Liver (tissue), 9 donors: ENCODE data around the gene PTH2. TPM values are rescaled to one million over a fixed set of nuclear protein-coding genes. Genes with fewer than 3 reads are reported as not detected.

Experiments used
- DNase-seq: peaks from one replicate; pipeline ENCODE4 v3.0.0-alpha.2; 2017; ENCODE audit warnings: low spot score
- H3K27ac ChIP-seq, 2 donors: one replicate each; pipeline ENCODE4 v1.7.0; 2013; ENCODE audit warnings: inconsistent platforms in 2 of 2, low read length in 2 of 2, control low read depth in 1 of 2, low read depth in 1 of 2, mild to moderate bottlenecking in 1 of 2
- H3K27me3 ChIP-seq, 4 donors: one replicate each; pipeline versions ENCODE4 v1.6.1 to v1.7.0; 2013; ENCODE audit warnings: low read length in 3 of 4, inconsistent platforms in 1 of 4, mild to moderate bottlenecking in 1 of 4, moderate library complexity in 1 of 4; ENCODE audit not compliant: control insufficient read depth in 4 of 4, insufficient read depth in 4 of 4
- H3K36me3 ChIP-seq, 4 donors: one replicate each; pipeline versions ENCODE4 v1.6.1 to v1.7.0; 2013; ENCODE audit warnings: low read length in 3 of 4, mild to moderate bottlenecking in 3 of 4, low read depth in 1 of 4, moderate library complexity in 1 of 4; ENCODE audit not compliant: control insufficient read depth in 4 of 4, insufficient read depth in 3 of 4
- H3K4me1 ChIP-seq, 4 donors: one replicate each; pipeline versions ENCODE4 v1.6.1 to v1.7.0; 2013; ENCODE audit warnings: low read length in 3 of 4, mild to moderate bottlenecking in 3 of 4, moderate library complexity in 1 of 4; ENCODE audit not compliant: control insufficient read depth in 4 of 4, insufficient read depth in 4 of 4
- H3K4me3 ChIP-seq, 3 donors: one replicate each; pipeline versions ENCODE4 v1.6.1 to v1.7.0; 2013; ENCODE audit warnings: low read length in 3 of 3, control low read depth in 1 of 3, low read depth in 1 of 3, mild to moderate bottlenecking in 1 of 3
- H3K9ac ChIP-seq, 2 donors: one replicate each; pipeline ENCODE4 v1.7.0; 2013; ENCODE audit warnings: low read length in 2 of 2, mild to moderate bottlenecking in 2 of 2, moderate library complexity in 2 of 2, control low read depth in 1 of 2, low read depth in 1 of 2
- H3K9me3 ChIP-seq, 4 donors: one replicate each; pipeline versions ENCODE4 v1.6.1 to v1.7.0; 2013; ENCODE audit warnings: low read length in 3 of 4; ENCODE audit not compliant: control insufficient read depth in 4 of 4
- EGR1 ChIP-seq, 2 donors: IDR thresholded peaks; 2 replicates each; pipeline ENCODE4 v1.6.1; 2016 to 2018; ENCODE audit warnings: antibody characterized with exemption in 2 of 2, low read depth in 2 of 2
- FOXA1 ChIP-seq: IDR thresholded peaks from 2 replicates; pipeline ENCODE4 v1.6.1; 2016; ENCODE audit warnings: antibody characterized with exemption
- FOXA2 ChIP-seq: IDR thresholded peaks from 2 replicates; pipeline ENCODE4 v1.6.1; 2016; ENCODE audit warnings: antibody characterized with exemption
- GABPA ChIP-seq, 2 donors: IDR thresholded peaks in 1 of 2; conservative IDR thresholded peaks in 1 of 2; 2 replicates each; pipeline ENCODE4 v1.6.1; 2016; ENCODE audit warnings: antibody characterized with exemption in 2 of 2, mild to moderate bottlenecking in 1 of 2, moderate library complexity in 1 of 2
- HNF4A ChIP-seq, 2 donors: conservative IDR thresholded peaks; 2 replicates each; pipeline ENCODE4 v1.6.1; 2016; ENCODE audit warnings: antibody characterized with exemption in 2 of 2, mild to moderate bottlenecking in 2 of 2
- HNF4G ChIP-seq: IDR thresholded peaks from 2 replicates; pipeline ENCODE4 v1.6.1; 2016; ENCODE audit warnings: antibody characterized with exemption
- JUND ChIP-seq, 2 donors: IDR thresholded peaks; 2 replicates each; pipeline ENCODE4 v1.6.1; 2016; ENCODE audit warnings: antibody characterized with exemption in 2 of 2
- NR2F2 ChIP-seq: IDR thresholded peaks from 2 replicates; pipeline ENCODE4 v1.6.1; 2016; ENCODE audit warnings: antibody characterized with exemption
- RAD21 ChIP-seq, 2 donors: IDR thresholded peaks; 2 replicates each; pipeline ENCODE4 v1.6.1; 2016; ENCODE audit warnings: antibody characterized with exemption in 2 of 2, mild to moderate bottlenecking in 2 of 2
- RXRA ChIP-seq, 2 donors: IDR thresholded peaks; 2 replicates each; pipeline ENCODE4 v1.6.1; 2017 to 2018; ENCODE audit warnings: antibody characterized with exemption in 2 of 2, mild to moderate bottlenecking in 1 of 2
- SP1 ChIP-seq: IDR thresholded peaks from 2 replicates; pipeline ENCODE4 v1.6.1; 2018; ENCODE audit warnings: antibody characterized with exemption, mild to moderate bottlenecking
- TAF1 ChIP-seq: conservative IDR thresholded peaks from 2 replicates; pipeline ENCODE4 v1.6.1; 2016; ENCODE audit warnings: antibody characterized with exemption, mild to moderate bottlenecking
- YY1 ChIP-seq: IDR thresholded peaks from 2 replicates; pipeline ENCODE4 v1.6.1; 2016; ENCODE audit warnings: antibody characterized with exemption, mild to moderate bottlenecking
- WGBS: extraction: QIAGEN DNeasy Blood & Tissue Kit; methylation state at CpG from one replicate; pipeline ENCODE4 v1.1.7; 2013; 5-methylcytosine and 5-hydroxymethylcytosine counted together
- polyA plus RNA-seq, 2 donors: library from polyadenylated mRNA; stranded (reverse) in 1 of 2; unstranded in 1 of 2; fragments of 200-250 nt in 1 of 2; fragments of >200 nt in 1 of 2; fragmentation: Nextera tagmentation in 1 of 2; extraction: Ambion mirVana in 1 of 2; gene quantifications; one replicate each; pipeline versions ENCODE4 v1.2.1 to v1.2.3, GENCODE V29; 2013 to 2015
- total RNA-seq, 2 donors: library from RNA; depleted of rRNA; stranded (reverse); fragments of >200 nt; gene quantifications; one replicate each; pipeline ENCODE4 v1.2.3, GENCODE V29; 2014
- TF ChIP-seq, protein P1 (sequence below): fragments of 150-350 bp; IDR thresholded peaks from 2 replicates; pipeline ENCODE4 v1.5.1; 2017; ENCODE audit warnings: improper control_type of control experiment, low read depth, low read length; ENCODE audit not compliant: missing input control
- TF ChIP-seq, protein P2 (sequence below): IDR thresholded peaks from 2 replicates; pipeline ENCODE4 v1.6.1; 2016; ENCODE audit warnings: antibody characterized with exemption, mild to moderate bottlenecking
- TF ChIP-seq, protein P3 (sequence below): IDR thresholded peaks from 2 replicates; pipeline ENCODE4 v1.6.1; 2016; ENCODE audit warnings: antibody characterized with exemption
- TF ChIP-seq, protein P4 (sequence below): IDR thresholded peaks from 2 replicates; pipeline ENCODE4 v1.6.1; 2016; ENCODE audit warnings: antibody characterized with exemption
- TF ChIP-seq, protein P5 (sequence below): IDR thresholded peaks from 2 replicates; pipeline ENCODE4 v1.6.1; 2016; ENCODE audit warnings: antibody characterized with exemption
- donor health status: healthy.
- donor health status: healthy.
- donor health status: healthy.
- donor health status: healthy.
- donor health status: healthy.

The PTH2 gene
- total and polyA plus RNA-seq, 4 donors: not detected

DNA sequence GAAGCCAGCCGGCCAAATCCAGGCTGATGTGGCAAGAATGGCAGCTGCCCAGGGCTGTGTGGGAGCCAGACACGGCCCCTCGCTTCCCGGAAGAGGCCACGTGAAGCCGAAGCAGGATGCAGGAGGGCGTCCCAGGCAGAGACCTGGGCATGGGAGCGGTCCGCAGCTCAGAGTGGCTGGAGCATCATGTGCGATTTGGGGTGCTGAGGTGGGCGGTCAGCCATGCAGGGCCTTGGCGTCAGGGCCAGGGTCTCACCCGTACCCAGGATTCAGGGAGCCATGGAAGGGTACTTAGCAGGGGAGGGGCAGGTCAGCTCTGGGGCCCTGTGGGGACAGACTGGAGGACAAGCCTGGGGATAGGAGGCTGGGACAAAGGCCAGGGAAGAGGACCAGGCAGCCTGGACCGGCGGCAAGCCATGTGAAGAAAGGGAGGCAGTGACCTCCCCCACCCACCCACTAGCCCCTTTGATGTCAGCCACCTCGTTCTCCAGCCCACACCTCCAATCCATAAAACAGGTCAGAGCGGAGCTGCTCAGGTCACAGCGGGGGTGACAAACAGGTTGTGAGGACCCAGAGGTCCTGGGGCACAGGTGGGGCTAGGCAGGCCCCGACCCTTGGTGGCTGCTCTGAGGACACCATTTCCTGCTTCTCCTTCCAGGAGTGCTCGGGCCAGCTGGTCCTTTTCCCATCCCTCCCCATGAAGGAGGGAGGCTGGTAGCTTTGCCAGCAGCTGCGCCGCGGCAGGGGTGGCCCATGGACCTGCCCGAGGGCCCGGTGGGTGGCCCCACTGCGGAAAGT, 32.9 kb downstream of the PTH2 start:
- Histone ChIP-seq H3K27me3 (no peaks in the 10 kb centered on the region), H3K27ac (no peak overlapping the region)
- WGBS: 64% methylated on average over 26 of the region's 26 CpGs

More for the DNA sequence above, 32.9 kb downstream of the PTH2 start:
- Histone ChIP-seq H3K9ac (no peak overlapping the region), H3K9me3 (no peaks in the 10 kb centered on the region), H3K4me3 (no peak overlapping the region), H3K36me3 (no peaks in the 10 kb centered on the region), H3K4me1 (no peaks in the 10 kb centered on the region)
- DNase-seq: no peak
- TF ChIP-seq, protein P1, sequence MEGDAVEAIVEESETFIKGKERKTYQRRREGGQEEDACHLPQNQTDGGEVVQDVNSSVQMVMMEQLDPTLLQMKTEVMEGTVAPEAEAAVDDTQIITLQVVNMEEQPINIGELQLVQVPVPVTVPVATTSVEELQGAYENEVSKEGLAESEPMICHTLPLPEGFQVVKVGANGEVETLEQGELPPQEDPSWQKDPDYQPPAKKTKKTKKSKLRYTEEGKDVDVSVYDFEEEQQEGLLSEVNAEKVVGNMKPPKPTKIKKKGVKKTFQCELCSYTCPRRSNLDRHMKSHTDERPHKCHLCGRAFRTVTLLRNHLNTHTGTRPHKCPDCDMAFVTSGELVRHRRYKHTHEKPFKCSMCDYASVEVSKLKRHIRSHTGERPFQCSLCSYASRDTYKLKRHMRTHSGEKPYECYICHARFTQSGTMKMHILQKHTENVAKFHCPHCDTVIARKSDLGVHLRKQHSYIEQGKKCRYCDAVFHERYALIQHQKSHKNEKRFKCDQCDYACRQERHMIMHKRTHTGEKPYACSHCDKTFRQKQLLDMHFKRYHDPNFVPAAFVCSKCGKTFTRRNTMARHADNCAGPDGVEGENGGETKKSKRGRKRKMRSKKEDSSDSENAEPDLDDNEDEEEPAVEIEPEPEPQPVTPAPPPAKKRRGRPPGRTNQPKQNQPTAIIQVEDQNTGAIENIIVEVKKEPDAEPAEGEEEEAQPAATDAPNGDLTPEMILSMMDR: no peak
- no peak for TF ChIP-seq HNF4A (conservative IDR thresholded peaks at IDR 0.05)
- TF ChIP-seq NR2F2: no peak
- TF ChIP-seq HNF4G: no peak
- no peak for TF ChIP-seq FOXA1
- TF ChIP-seq TAF1: no peak
- TF ChIP-seq SP1: no peak
- no peak for TF ChIP-seq RAD21 (IDR thresholded peaks at IDR 0.05)
- TF ChIP-seq JUND (IDR thresholded peaks at IDR 0.05): no peak
- no peak for TF ChIP-seq RXRA (IDR thresholded peaks at IDR 0.05)
- TF ChIP-seq, protein P2, sequence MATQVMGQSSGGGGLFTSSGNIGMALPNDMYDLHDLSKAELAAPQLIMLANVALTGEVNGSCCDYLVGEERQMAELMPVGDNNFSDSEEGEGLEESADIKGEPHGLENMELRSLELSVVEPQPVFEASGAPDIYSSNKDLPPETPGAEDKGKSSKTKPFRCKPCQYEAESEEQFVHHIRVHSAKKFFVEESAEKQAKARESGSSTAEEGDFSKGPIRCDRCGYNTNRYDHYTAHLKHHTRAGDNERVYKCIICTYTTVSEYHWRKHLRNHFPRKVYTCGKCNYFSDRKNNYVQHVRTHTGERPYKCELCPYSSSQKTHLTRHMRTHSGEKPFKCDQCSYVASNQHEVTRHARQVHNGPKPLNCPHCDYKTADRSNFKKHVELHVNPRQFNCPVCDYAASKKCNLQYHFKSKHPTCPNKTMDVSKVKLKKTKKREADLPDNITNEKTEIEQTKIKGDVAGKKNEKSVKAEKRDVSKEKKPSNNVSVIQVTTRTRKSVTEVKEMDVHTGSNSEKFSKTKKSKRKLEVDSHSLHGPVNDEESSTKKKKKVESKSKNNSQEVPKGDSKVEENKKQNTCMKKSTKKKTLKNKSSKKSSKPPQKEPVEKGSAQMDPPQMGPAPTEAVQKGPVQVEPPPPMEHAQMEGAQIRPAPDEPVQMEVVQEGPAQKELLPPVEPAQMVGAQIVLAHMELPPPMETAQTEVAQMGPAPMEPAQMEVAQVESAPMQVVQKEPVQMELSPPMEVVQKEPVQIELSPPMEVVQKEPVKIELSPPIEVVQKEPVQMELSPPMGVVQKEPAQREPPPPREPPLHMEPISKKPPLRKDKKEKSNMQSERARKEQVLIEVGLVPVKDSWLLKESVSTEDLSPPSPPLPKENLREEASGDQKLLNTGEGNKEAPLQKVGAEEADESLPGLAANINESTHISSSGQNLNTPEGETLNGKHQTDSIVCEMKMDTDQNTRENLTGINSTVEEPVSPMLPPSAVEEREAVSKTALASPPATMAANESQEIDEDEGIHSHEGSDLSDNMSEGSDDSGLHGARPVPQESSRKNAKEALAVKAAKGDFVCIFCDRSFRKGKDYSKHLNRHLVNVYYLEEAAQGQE: no peak
- TF ChIP-seq EGR1 (IDR thresholded peaks at IDR 0.05; ENCODE audit: low read depth in 2 of 2): no peak
- TF ChIP-seq, protein P3, sequence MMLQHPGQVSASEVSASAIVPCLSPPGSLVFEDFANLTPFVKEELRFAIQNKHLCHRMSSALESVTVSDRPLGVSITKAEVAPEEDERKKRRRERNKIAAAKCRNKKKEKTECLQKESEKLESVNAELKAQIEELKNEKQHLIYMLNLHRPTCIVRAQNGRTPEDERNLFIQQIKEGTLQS: no peak
- no peak for TF ChIP-seq GABPA (IDR thresholded peaks at IDR 0.05 in 1 of 2, conservative IDR thresholded peaks at IDR 0.05 in 1 of 2)
- TF ChIP-seq FOXA2: no peak
- TF ChIP-seq, protein P4, sequence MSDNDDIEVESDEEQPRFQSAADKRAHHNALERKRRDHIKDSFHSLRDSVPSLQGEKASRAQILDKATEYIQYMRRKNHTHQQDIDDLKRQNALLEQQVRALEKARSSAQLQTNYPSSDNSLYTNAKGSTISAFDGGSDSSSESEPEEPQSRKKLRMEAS: no peak
- TF ChIP-seq, protein P5, sequence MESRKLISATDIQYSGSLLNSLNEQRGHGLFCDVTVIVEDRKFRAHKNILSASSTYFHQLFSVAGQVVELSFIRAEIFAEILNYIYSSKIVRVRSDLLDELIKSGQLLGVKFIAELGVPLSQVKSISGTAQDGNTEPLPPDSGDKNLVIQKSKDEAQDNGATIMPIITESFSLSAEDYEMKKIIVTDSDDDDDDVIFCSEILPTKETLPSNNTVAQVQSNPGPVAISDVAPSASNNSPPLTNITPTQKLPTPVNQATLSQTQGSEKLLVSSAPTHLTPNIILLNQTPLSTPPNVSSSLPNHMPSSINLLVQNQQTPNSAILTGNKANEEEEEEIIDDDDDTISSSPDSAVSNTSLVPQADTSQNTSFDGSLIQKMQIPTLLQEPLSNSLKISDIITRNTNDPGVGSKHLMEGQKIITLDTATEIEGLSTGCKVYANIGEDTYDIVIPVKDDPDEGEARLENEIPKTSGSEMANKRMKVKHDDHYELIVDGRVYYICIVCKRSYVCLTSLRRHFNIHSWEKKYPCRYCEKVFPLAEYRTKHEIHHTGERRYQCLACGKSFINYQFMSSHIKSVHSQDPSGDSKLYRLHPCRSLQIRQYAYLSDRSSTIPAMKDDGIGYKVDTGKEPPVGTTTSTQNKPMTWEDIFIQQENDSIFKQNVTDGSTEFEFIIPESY: no peak
- TF ChIP-seq YY1: no peak
